HFFc6 (cell line): Measurements from ENCODE around the gene AMER2. TPM values are rescaled to one million over a fixed set of nuclear protein-coding genes. Genes with fewer than 3 reads are reported as not detected.

Source experiments
- DNase-seq: peaks from one replicate; pipeline ENCODE4 v3.0.0-alpha.2; 2018
- H3K27ac Mint-ChIP-seq: 2 replicates; pipeline ENCODE4 v1.8.0; 2020; ENCODE audit warnings: mild to moderate bottlenecking, mixed read lengths
- H3K27me3 Mint-ChIP-seq: 2 replicates; pipeline ENCODE4 v1.8.0; 2021; ENCODE audit warnings: mild to moderate bottlenecking, moderate library complexity, mixed read lengths; ENCODE audit not compliant: insufficient read depth
- H3K36me3 Mint-ChIP-seq: 2 replicates; pipeline ENCODE4 v1.8.0; 2021; ENCODE audit warnings: low read depth, mixed read lengths
- H3K4me1 Mint-ChIP-seq: 2 replicates; pipeline ENCODE4 v1.8.0; 2020; ENCODE audit warnings: low read depth, mixed read lengths
- H3K4me3 Mint-ChIP-seq: 2 replicates; pipeline ENCODE4 v1.8.0; 2020; ENCODE audit warnings: mild to moderate bottlenecking, moderate library complexity, mixed read lengths
- H3K9me3 Mint-ChIP-seq: 2 replicates; pipeline ENCODE4 v1.8.0; 2020; ENCODE audit warnings: mild to moderate bottlenecking, mixed read lengths
- total RNA-seq, 6 experiments: library from RNA; stranded (reverse); fragmentation: NEBNext Ultra II Directional; extraction: Animal tissue kit (Norgen Biotek cat#: 25700); gene quantifications; 2 replicates in 1 of 6; 3 replicates in 5 of 6; pipeline ENCODE4 v1.2.3, GENCODE V29; 2021
- TF ChIP-seq, protein P1 (sequence below): fragments of 200-600 bp; sonication (generic); IDR thresholded peaks from 2 replicates; pipeline ENCODE4 v1.5.0; 2021; ENCODE audit warnings: antibody characterized with exemption, mild to moderate bottlenecking

The AMER2 gene
- total RNA-seq, 6 experiments from 2014 or later, result not detected

DNA sequence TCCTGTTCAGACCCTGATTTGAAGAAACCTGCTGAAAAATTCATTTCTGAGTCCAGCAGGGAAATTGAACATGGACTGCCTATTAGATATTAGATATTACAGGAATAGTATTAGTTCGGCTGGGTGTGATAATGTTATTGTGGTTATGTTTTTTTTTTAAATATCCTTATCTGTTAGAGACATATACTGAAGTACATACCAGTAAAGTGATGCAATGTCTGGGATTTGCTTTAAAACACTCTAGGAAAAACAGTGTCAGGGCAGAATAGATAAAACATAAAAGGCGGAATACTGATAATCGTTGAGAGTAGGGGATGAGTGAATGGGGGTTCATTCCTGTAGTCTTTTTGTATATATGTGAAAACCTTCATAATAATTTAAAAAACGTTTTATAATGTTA lies 28.7 kb upstream of the AMER2 start:
- no peak for DNase-seq
- Mint-ChIP-seq H3K4me1 (no peaks in the 10 kb centered on the region), H3K27me3 (peaks cover 29% of the 10 kb centered on the region), H3K4me3 (no peak overlapping the region), H3K27ac (no peak overlapping the region), H3K36me3 (no peaks in the 10 kb centered on the region), H3K9me3 (no peaks in the 10 kb centered on the region)
- TF ChIP-seq, protein P1, sequence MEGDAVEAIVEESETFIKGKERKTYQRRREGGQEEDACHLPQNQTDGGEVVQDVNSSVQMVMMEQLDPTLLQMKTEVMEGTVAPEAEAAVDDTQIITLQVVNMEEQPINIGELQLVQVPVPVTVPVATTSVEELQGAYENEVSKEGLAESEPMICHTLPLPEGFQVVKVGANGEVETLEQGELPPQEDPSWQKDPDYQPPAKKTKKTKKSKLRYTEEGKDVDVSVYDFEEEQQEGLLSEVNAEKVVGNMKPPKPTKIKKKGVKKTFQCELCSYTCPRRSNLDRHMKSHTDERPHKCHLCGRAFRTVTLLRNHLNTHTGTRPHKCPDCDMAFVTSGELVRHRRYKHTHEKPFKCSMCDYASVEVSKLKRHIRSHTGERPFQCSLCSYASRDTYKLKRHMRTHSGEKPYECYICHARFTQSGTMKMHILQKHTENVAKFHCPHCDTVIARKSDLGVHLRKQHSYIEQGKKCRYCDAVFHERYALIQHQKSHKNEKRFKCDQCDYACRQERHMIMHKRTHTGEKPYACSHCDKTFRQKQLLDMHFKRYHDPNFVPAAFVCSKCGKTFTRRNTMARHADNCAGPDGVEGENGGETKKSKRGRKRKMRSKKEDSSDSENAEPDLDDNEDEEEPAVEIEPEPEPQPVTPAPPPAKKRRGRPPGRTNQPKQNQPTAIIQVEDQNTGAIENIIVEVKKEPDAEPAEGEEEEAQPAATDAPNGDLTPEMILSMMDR, result no peak

DNA sequence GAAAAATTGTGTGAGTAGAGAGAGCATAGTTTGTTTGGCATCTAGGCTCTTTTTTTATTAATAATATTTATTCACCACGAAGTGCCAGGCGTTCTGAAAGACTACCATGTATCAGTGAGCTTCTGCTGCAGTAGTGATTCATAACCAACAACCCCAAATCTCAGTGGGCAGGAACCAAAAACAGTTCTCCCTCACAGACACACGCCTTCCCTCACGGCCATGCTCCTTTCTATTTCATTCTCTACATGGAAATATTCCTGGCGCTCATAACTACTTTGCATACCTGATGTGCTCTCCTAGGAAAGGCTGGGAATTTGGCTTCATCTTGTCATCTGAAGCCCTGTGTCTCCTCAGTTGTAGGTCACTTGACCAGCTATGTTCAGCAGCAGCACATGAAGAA lies 26.6 kb upstream of the AMER2 start:
- no peak overlapping the region for H3K27ac Mint-ChIP-seq
- H3K36me3 Mint-ChIP-seq, result no peaks in the 10 kb centered on the region
- TF ChIP-seq, protein P1, result no peak
- DNase-seq, result no peak
- no peak overlapping the region for H3K4me3 Mint-ChIP-seq
- peaks cover 16% of the 10 kb centered on the region for H3K27me3 Mint-ChIP-seq
- H3K4me1 Mint-ChIP-seq, result no peaks in the 10 kb centered on the region
- no peaks in the 10 kb centered on the region for H3K9me3 Mint-ChIP-seq

DNA sequence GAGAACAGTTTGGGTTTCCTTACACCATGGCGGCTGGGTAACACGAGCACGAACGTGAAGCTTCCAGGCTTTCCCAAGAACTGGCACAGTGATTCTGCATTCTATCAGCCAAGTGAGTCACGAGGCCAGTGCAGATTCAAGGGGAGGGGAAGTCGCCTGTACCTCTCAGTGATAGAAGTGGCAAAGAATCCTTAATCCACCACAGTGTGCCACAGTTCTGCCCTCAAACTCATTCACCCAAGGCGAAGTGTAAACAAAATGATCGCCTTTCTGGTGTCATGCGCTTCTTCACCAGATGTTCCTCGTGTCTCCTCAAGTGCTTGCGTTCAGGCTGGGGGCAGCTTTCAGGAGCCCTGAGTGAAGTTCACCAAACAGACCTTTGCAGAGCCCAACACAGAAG lies 24.9 kb upstream of the AMER2 start:
- TF ChIP-seq, protein P1, result no peak
- H3K27ac Mint-ChIP-seq, result no peak overlapping the region
- H3K4me1 Mint-ChIP-seq, result no peaks in the 10 kb centered on the region
- DNase-seq, result no peak
- no peaks in the 10 kb centered on the region for H3K36me3 Mint-ChIP-seq
- no peak overlapping the region for H3K4me3 Mint-ChIP-seq
- no peaks in the 10 kb centered on the region for H3K9me3 Mint-ChIP-seq
- peaks cover 17% of the 10 kb centered on the region for H3K27me3 Mint-ChIP-seq

DNA sequence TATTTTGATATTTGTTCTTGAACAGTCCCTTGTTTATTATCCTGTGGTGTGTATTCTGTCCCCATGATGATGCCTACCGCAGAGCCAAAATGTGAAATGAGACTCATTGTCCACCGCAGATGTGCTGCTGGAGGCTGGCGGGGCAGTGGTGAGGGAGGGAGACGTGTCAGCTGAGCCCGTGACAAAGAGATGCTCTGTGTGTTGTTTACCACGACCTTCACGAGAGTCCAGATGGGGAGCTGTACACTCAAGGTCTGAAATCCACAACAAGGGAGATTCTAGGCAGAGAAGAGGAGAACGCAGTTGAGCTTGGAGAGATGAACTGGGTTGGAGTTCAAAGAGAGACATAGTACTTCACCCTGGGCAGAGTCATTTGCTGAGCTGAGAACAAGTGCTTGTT lies 20.8 kb upstream of the AMER2 start:
- no peak overlapping the region for H3K27ac Mint-ChIP-seq
- no peak overlapping the region for H3K4me3 Mint-ChIP-seq
- TF ChIP-seq, protein P1, result no peak
- H3K27me3 Mint-ChIP-seq, result peaks cover 19% of the 10 kb centered on the region
- no peaks in the 10 kb centered on the region for H3K36me3 Mint-ChIP-seq
- H3K4me1 Mint-ChIP-seq, result no peaks in the 10 kb centered on the region
- H3K9me3 Mint-ChIP-seq, result no peaks in the 10 kb centered on the region
- DNase-seq, result no peak

DNA sequence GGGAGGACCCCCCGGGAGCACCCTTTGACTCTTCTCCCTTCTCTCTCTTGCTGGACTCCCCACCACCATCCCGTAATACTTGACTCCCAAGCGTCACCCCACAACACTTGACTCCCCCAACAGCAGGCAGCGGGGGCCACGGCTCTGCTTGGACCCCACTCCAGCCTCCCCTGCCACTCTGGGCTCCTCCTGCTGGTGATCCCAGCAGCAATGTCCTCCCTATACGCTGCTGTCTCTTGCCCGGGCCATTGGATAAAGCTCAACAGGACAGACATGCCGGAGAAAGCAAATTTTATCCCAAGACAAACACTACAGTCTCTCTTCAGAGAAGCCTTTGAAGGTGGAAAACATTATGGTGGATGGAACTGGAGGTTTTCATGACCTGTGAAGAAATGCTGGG lies 20.4 kb upstream of the AMER2 start:
- TF ChIP-seq, protein P1, result no peak
- Mint-ChIP-seq H3K36me3 (no peaks in the 10 kb centered on the region), H3K4me3 (no peak overlapping the region), H3K27ac (no peak overlapping the region), H3K4me1 (no peaks in the 10 kb centered on the region), H3K9me3 (no peaks in the 10 kb centered on the region), H3K27me3 (peaks cover 23% of the 10 kb centered on the region)
- no peak for DNase-seq

DNA sequence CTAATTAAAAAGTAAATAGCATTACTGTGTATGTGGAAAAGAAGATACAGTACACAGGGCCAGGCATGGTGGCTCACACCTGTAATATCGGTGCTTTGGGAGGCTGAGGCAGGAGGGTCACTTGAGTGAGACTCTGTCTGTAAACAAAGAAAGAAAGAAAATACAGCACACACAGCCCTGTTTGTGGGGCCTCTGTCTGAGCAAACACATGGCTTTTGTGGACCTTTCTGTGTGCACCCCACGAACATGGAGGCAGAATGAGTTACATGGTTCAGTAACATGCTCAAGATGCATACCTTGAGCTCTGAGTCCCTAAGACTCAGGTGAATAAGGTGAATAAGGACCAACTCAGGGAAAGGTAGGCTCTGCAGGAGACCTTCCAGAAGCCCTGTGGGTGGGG lies 20.0 kb upstream of the AMER2 start:
- Mint-ChIP-seq H3K4me3 (no peak overlapping the region), H3K36me3 (no peaks in the 10 kb centered on the region), H3K27me3 (peaks cover 25% of the 10 kb centered on the region), H3K9me3 (no peaks in the 10 kb centered on the region), H3K4me1 (no peaks in the 10 kb centered on the region), H3K27ac (no peak overlapping the region)
- TF ChIP-seq, protein P1, result no peak
- no peak for DNase-seq
